GM12801 (cell line): ENCODE results near the gene QSOX1.

Experiments used
- CTCF ChIP-seq: IDR thresholded peaks from one replicate; pipeline ENCODE4 v1.5.1; 2011; ENCODE audit warnings: control low read depth; ENCODE audit not compliant: insufficient read length; ENCODE audit errors: extremely low read depth

QSOX1 gene

GRCh38 chr1:180218806-180219765, 64.4 kb downstream of the QSOX1 start:
- TF ChIP-seq CTCF = no peak

GRCh38 chr1:180219776-180220175, 65.1 kb downstream of the QSOX1 start:
- TF ChIP-seq CTCF = no peak

- TF ChIP-seq CTCF = no peak
Observed at GRCh38 chr1:180221462-180221861, 66.8 kb downstream of the QSOX1 start.

- no peak for TF ChIP-seq CTCF
Observed at GRCh38 chr1:180224902-180225301, 70.2 kb downstream of the QSOX1 start.

GRCh38 chr1:180225403-180225802, 70.7 kb downstream of the QSOX1 start:
- TF ChIP-seq CTCF = no peak

- TF ChIP-seq CTCF = no peak
Observed at GRCh38 chr1:180227861-180228647, 73.4 kb downstream of the QSOX1 start.
